HG03045 (cell line): ENCODE results near the gene MYMX.
"Not testable (repeated sequence)": the region's sequence is repeated elsewhere in the genome, so short reads cannot be mapped to it uniquely, and the experiment has no call there.

ENCODE experiments used
- ATAC-seq: cut with Tn5 transposase; IDR thresholded peaks from one replicate; pipeline ENCODE4 v1.9.1; 2021; ENCODE audit warnings: mild to moderate bottlenecking, moderate library complexity; ENCODE audit not compliant: unreplicated experiment

MYMX gene

DNA sequence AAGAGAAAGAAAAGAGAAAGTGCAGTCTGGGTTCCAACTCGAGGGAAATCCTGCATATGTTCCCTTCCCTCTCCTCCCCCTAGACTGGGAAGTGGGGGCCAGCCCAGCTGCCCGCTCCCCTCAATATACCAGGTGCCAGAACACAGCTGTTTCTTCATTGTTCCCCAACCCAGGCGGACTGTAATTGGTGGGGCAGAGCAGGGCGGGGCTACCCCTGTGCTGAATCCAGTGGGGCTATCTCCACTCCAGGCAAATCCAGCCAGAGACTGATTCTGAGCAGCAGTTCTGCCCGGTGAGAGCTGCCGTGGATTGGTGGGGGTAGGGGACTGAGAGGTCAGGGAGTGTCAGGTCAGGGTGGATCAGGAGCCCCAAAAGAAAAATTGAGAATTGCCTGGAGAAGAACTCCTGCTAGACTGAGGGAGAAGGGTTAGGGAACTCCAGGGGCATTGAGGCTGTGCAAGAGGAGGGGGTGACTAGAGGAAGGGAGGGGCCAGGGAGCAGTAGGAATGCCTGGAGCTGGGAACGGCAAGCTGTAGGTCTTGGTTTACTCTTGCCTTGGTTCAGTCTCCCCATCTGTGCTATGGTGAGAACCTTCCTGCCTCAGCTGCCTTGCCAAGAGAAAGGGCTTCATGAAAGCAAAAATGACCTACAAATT lies at the start of gene MYMX:
TSS of gene MYMX (plus strand) at position 250 of the 655 bp plus-strand sequence. CDS start 546 bp downstream, outside the sequence.
- ATAC-seq = no peak

DNA sequence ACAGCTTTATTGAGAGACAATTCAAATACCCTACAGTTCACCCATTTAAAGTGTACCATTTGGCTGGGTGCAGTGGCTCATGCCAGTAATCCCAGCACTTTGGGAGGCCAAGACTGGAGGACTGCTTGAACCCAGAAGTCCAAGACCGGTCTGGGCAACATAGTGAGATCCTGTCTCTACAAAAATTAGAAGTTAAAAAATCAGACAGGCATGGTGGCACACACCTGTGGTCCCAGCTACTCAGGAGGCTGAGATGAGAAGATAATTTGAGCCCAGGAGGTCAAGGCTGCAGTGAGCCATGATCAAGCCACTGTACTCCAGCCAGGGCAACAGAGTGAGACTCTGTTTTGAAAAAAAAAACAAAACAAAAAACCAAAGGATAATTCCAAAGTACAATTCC lies 49.2 kb upstream of the MYMX start:
- ATAC-seq = no peak

DNA sequence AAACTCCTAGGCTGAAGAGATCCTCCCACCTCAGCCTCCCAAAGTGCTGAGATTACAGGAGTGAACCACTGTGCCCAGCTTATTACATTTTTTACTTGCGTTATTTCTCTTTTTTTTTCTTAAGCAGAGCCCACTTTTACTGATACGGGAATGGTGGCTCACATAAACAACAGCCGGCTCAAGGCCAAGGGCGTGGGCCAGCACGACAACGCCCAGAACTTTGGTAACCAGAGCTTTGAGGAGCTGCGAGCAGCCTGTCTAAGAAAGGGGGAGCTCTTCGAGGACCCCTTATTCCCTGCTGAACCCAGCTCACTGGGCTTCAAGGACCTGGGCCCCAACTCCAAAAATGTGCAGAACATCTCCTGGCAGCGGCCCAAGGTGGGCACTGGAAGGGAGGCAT lies 47.6 kb upstream of the MYMX start:
- no peak for ATAC-seq

DNA sequence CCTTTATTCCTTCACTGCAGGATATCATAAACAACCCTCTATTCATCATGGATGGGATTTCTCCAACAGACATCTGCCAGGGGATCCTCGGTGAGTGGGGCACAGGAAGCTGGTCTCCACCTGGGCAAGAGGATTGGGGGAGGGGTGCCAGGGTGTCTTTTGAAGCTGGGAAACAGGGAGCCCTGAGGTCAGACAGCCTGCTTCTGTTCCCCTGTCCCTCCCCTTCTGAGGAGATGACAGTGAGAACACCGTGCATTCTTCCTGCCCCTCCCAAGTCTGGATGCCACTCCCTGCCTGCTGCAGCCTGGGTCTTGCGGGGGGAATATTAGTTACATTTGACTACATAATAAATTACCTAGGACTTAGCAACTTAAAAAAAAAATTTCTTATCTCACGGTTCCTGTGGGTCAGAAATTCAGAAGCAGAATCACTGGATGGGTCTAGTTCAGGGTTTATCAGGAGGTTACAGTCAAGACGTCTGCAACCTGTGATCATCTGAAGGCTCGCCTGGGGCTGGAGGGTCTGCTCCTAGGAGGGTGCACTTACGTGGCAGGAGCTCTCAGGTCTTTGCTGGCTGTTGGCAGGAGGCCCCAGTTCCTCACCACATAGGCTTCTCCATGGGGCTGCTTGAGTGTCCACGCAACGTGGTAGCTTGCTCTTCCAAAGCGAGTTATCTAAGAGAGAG lies 46.7 kb upstream of the MYMX start:
- no peak for ATAC-seq

DNA sequence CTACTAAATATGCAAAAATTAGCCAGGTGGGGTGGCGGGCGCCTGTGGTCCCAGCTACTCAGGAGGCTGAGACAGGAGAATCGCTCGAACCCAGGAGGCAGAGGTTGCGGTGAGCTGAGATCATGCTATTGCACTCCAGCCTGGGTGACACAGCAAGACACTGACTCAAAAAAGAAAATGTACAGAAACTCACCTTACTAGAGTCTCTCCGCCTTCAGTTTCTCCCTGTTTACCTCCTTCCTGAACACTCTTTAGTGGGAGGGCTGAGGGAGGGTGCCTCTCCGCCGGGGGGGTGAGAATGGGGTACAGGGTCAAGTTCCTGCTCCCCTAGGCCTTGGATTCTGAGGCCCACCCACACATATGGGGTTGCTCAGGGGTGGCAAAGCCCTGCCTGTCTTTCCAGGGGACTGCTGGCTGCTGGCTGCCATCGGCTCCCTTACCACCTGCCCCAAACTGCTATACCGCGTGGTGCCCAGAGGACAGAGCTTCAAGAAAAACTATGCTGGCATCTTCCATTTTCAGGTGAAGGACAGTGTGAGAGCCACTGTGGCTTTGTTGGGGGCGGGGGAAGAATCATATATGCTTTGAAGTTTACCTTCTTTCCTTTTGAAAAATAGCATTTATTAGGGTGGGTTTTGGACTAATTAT lies 44.7 kb upstream of the MYMX start:
- peak; percentile 42 for ATAC-seq

DNA sequence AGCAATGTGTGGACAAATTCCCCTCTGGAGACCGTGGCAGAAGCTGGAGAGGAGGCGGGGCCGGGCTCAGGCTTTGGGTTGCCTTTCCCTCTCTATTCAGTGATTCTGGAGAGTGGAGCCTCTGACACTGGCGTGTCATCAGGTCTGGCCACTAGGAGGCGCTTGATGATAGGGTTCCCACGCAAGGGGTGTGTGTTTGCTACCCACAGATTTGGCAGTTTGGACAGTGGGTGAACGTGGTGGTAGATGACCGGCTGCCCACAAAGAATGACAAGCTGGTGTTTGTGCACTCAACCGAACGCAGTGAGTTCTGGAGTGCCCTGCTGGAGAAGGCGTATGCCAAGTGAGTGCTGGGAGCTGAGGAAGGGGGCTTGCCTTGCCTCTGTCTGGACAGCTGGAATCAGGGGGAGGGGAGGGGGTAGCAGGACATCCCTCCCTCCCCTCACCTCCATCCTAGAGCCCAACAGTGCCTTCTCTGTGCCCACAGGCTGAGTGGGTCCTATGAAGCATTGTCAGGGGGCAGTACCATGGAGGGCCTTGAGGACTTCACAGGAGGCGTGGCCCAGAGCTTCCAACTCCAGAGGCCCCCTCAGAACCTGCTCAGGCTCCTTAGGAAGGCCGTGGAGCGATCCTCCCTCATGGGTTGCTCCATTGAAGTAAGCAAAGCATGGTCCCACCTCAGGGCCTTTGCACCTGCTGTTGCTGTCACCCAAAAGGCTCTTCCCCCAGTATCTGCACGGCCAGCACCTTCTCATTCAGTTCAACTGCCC lies 43.8 kb upstream of the MYMX start:
- peak; percentile 62 for ATAC-seq

DNA sequence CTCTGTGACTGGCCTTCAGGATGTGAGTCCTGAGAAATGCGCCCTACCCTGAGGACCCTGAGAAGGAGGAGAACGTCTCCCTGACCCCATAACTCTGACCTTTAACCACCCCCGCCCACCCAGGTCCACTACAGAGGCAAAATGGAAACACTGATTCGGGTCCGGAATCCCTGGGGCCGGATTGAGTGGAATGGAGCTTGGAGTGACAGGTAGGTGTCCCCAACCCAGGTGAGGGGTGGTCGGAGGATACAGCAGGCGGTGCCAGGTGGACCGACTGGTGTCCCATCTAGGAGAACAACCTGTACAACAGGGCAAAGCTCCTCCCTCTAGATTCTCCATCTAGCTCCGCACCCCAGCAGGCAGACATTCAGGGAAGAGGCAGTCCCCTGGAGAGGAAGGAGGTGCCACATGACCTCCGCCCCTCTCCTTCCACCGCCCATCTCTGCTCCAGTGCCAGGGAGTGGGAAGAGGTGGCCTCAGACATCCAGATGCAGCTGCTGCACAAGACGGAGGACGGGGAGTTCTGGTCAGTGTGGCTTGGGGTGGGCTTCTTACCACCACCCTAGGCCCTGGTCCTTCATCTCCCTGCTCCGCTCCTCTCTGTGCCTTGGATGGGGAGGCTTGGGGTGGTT lies 40.5 kb upstream of the MYMX start:
- no peak for ATAC-seq

DNA sequence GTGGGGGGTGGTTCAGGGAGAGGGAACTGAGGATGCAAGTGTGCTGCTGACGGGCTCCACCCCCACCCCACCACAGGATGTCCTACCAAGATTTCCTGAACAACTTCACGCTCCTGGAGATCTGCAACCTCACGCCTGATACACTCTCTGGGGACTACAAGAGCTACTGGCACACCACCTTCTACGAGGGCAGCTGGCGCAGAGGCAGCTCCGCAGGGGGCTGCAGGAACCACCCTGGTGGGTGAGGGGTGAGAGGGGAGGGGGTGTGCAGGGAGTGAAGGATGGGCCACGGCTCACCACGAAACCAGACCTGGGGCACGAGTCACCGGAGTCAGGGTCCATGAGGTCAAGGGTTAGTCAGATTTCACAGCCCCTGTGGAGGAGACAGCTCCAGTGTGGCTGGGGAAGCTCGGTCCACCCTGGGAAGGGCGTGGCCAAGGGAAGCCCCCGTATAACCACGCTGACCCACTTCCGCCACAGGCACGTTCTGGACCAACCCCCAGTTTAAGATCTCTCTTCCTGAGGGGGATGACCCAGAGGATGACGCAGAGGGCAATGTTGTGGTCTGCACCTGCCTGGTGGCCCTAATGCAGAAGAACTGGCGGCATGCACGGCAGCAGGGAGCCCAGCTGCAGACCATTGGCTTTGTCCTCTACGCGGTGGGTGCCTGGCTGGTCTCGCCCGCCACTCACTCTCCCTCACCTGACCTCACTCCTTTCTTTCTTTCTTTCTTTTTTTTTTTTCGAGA lies 39.8 kb upstream of the MYMX start:
- ATAC-seq = no peak

DNA sequence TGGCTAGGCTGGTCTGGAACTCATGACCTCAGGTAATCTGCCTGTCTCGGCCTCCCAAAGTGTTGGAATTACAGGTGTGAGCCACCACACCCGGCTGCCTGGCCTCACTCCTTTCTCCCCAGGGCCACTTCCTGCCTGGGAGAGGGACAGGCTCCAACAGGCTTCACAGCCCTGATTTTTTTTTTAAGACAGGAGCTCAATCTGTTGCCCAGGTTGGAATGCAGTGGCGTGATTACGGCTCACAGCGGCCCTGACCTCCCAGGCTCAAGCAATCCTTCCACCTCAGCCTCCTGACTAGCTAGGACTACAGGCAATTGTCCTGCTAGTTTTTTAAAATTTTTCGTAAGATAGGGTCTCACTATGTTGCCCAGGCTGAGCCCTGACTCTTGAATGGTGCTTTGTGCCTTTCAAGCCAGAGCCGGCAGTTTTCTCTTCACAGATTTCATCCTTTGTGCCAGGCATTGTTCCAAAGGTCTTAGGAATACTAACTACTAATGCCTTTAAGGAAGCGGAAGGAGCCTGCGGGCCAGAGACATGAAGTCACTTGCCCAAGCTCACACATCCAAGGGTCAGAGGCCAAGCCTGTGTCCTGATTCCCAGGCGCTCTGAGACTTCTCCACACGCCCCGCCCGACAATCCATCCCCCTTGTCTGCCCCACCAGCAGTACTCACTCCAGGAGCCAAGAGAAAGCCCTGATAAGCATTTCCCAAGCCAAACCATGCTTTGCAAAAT lies 38.9 kb upstream of the MYMX start:
- no peak for ATAC-seq

DNA sequence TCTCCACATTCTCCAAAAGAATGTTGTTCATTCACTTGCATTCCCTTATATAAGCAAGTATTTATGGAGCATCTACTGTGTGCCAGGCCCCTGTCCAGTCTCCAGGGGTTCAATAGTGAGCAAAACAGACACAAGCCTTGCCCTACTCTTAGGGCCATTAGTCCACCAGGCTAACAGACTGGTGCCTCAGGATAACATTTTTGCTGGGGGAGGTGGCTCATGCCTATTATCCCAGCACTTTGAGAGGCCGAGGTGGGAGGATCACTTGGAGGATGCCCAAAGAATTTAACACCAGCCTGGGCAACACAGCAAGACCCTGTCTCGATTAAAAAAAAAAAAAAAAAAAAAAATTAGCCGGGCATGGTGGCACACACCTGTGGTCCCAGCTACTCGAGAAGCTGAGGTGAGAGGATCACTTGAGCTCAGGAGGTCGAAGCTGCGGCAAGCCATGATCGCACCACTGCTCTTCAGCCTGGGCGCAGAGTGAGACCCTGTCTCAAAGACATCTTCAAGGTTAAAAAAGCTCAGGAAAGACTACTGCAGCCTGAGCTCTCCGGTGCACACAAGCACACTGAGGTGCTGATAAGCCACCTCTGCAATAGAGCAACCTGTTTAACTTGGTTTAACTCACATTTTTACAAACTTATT lies 38.2 kb upstream of the MYMX start:
- ATAC-seq = no peak

DNA sequence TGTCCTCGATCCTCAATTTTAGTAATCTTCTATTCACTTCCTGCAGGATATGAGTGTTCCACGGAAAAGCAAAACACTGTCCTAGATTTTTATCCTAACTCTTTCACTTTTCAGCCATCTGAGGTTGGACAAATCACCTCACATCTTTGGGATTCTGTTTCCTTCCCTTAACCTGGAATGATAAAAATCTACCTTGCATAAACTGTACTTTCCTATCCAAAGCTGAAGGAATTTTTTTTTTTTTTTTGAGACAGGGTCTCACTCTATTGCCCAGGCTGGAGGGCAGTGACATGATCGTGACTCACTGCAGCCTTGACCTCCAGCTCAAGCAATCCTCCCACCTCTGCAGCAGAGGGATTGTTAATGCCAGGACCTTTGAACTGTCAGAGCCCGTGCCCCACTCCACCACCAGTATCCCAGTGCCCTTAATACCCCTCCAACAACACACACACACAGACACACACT lies 37.6 kb upstream of the MYMX start:
- no peak for ATAC-seq

DNA sequence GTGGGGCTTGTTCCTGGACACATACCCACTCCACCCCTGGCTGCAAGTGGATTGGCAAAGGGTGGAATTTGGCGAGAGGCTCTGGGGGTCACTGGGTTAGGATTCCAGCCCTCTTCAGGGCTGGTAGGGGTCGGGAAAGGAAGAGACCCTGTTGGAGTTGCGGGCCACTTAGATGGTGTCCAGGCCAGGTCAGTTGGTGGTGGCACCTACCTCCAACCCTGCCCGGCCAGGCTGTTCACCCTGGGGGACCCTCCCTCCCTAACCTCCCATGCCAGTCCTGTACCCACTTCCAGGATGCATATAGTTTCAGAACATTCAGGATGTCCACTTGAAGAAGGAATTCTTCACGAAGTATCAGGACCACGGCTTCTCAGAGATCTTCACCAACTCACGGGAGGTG lies 37.1 kb upstream of the MYMX start:
- no peak for ATAC-seq

DNA sequence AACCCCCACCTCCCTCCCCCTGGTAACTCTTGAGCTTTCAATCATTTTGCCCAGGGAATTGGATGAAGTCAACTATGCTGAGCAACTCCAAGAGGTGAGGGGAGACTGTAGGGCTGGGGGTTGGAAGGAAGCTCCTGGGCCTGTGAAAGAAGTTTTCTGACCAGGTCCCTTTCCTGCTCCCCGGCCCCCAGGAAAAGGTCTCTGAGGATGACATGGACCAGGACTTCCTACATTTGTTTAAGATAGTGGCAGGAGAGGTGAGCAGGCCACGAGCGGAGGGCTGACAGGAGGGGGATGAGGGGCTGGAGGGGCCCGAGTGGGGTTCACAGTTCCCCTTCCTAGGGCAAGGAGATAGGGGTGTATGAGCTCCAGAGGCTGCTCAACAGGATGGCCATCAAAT lies 36.3 kb upstream of the MYMX start:
- ATAC-seq = no peak

DNA sequence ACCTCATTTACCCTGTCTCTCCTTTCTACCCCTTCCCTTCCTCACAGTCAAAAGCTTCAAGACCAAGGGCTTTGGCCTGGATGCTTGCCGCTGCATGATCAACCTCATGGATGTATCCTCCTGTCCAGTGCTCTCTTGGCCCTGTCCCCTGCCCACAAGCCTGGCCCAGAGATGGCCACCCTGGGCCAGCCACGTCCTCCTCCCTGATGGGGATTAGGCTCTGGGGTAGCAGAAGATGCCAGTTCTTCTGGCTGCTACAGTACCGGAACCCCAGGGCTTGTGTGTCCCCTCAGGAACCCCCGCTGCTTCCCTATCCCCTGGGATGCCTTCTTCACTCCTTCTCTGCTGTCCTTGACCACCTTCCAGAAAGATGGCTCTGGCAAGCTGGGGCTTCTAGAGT lies 35.8 kb upstream of the MYMX start:
- ATAC-seq = no peak

DNA sequence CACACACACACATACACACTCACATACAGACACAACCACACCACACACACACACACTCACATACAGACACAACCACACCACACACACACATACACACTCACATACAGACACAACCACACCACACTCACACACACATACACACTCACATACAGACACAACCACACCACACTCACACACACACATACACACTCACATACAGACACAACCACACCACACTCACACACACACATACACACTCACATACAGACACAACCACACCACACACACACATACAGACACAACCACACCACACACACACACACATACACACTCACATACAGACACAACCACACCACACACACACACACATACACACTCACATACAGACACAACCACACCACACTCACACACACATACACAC lies 34.9 kb upstream of the MYMX start:
- ATAC-seq = not testable (repeated sequence)

DNA sequence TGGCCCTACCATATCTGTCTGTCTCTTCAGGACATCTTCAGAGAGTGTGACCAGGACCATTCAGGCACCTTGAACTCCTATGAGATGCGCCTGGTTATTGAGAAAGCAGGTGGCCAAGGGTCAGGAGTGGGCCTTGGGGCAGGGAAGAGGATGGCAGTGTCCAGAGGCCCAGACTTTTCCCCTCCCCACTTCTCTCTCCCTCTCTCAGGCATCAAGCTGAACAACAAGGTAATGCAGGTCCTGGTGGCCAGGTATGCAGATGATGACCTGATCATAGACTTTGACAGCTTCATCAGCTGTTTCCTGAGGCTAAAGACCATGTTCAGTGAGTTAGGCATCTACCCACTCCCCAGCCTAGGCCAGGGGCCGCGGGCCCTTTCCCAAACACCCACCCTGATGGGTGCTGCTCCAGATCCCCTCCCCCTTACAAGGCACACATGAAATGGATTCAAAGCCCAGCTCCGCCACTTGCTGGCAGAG lies 33.8 kb upstream of the MYMX start:
- no peak for ATAC-seq

DNA sequence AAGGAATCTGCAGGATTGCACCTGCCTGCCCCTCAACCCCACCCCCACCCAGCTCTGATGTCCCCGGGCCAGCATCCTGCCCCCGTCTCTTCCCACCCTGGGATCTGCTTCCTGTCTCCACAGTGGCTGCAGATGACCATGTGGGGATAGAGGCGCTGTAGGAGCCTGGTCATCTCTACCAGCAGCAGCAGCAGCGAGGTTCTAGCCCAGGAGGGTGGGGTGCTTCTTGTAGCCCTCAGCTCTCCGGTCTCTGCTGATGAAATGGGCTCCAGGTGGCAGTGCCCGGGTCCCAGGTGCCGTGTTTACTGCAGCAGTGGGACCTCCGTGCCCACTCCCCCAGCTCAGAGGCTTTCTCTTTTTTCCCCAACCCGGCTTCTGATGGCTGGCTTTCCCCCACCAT lies 32.9 kb upstream of the MYMX start:
- ATAC-seq = no peak

DNA sequence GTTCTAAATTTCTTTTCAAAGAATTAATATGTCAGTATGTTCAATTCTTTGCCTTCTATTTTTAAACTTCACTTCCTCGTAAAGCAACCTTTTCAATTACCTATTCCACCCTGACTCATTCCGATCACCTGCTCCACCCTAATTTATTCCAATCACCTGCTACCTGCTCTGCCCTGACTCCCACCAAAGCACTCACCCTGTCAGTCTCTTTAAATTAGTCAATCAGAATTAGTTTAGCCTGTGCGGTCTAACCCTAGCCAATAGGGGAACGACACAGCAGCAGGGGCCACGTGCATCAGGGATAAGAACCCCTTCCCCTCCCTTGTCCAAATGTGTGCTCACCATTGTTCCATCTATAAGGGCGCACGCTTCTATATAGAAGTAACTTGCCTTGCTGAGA lies 31.4 kb upstream of the MYMX start:
- not testable (repeated sequence) for ATAC-seq
